GM12873 (cell line): Measurements from ENCODE around the gene GGA1.

Experiments
- TF ChIP-seq, protein P1 (sequence below): IDR thresholded peaks from 2 replicates; pipeline ENCODE4 v1.5.1; 2012; ENCODE audit warnings: low read depth, mild to moderate bottlenecking, moderate library complexity, low read length, control low read depth; ENCODE audit not compliant: insufficient read depth; ENCODE audit errors: missing control alignments

Gene GGA1

DNA sequence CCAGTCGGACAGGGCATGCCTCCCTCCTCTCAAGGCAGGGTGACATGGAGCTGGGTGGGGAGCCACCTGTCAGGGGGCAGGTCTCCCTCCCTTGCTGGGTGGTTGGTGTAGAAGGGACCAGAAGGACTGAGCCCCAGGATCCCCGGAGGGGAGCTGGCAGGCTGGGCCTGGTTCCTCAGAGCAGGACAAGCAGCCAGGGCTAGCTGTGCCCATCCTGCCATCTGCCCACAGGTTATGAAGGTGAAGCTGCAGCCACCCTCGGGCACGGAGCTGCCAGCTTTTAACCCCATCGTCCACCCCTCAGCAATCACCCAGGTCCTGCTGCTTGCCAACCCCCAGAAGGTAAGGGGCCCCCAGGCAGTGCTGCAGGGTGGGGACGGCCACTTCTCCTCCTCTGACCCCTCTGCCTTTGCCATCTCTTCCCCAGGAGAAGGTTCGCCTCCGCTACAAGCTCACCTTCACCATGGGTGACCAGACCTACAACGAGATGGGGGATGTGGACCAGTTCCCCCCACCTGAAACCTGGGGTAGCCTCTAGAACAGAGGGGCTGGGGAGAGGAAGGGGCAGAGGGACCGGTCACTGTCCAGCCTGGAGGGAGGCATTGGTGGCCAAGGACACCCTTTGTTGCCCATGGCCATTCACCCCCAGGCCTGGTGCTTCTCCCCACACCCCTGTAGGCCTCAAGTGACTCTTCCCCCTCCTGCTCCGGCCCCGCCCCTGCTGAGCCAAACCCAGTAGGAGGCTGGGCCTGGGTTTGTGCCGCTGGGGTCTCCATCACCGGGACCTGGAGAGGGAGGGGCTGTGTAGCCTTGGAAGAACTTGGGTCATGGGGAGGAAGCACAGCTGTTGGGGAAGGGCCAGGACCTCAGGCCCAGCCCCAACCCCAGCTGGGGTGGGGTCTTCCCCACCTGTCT, 23.8 kb downstream of the GGA1 start:
- TF ChIP-seq, protein P1, sequence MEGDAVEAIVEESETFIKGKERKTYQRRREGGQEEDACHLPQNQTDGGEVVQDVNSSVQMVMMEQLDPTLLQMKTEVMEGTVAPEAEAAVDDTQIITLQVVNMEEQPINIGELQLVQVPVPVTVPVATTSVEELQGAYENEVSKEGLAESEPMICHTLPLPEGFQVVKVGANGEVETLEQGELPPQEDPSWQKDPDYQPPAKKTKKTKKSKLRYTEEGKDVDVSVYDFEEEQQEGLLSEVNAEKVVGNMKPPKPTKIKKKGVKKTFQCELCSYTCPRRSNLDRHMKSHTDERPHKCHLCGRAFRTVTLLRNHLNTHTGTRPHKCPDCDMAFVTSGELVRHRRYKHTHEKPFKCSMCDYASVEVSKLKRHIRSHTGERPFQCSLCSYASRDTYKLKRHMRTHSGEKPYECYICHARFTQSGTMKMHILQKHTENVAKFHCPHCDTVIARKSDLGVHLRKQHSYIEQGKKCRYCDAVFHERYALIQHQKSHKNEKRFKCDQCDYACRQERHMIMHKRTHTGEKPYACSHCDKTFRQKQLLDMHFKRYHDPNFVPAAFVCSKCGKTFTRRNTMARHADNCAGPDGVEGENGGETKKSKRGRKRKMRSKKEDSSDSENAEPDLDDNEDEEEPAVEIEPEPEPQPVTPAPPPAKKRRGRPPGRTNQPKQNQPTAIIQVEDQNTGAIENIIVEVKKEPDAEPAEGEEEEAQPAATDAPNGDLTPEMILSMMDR, result no peak

DNA sequence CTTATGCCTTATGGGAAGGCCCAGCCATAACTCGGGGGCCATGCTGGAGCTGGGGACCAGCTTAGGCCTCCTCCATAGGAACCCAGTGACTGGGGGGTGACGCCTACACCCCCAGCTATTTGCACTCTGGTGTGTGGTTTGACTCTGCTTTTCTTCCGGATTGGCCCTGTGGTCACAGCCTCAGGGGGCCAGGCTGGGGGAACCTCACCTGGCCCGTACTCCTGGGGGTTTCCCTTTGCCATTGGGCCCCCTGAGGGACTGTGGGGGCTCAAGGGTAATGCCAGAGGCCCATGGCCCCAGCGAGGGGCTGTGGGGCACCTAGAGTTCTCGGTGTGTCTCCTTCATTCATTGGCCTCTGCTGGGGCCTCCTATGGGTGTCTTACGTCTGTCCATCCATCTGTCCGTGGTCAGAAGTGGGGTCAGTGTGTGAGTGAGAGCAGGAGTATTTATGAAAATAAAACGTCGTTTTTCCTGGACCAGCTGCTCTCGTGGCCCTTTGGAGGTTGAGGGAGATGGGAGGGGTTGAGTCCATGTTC, 24.5 kb downstream of the GGA1 start:
- TF ChIP-seq, protein P1, result no peak

DNA sequence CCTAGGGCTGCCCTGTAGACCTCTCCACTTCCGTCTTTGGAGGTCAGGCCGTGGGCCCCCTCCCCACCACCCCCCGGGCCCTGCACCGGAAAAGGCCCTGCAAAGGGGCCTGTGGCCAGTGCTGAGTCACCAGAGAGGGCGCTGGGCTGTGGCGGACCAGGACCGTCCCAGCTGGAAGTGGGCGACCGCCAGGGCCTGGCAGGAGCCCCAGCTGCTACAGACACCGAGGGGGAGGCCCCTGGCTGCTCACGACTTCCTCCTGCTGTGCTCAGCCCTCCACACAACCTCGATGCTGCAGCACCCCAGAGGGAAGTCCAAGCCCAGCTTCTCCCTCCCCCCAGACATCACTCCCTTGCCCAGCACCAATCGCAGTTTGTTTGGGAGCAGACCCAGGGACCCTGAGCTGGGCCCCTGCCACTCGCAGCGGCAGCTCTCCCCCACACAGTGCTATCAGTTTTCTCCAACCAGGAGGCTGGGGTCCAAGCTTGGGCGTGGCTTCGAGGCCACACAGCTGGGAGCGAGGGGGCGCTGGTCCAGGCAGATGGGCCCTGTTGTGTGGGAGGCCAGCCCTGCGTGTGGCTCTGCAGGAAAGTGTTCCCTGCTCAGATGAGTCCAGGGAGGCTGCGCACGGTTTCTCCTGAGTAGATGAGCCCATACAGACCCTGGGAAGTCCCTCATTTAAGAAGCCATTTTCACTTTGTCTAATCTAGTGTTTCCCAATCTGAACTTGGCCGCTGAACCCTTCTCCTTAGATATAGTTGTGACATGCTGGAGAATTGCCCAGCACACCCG, 25.2 kb downstream of the GGA1 start:
- TF ChIP-seq, protein P1, result peak; percentile 25

GRCh38 chr22:37634417-37634924, 25.8 kb downstream of the GGA1 start:
- TF ChIP-seq, protein P1, result peak; percentile 63

GRCh38 chr22:37635157-37635556, 26.5 kb downstream of the GGA1 start:
- TF ChIP-seq, protein P1, result no peak

- TF ChIP-seq, protein P1, result peak; percentile 52
These were observed 27.7 kb downstream of the GGA1 start for GRCh38 chr22:37636186-37636948.
